ENCODE measurements around the gene CDH16. TPM values are rescaled to one million over a fixed set of nuclear protein-coding genes. Genes with fewer than 3 reads are reported as not detected.

Gene CDH16
- total and polyA plus RNA-seq, 2 of the 13 experiments (the other 11 are each of a cell fraction or from before 2014, with no cell fraction given), result 2.7 to 3.9 TPM

DNA sequence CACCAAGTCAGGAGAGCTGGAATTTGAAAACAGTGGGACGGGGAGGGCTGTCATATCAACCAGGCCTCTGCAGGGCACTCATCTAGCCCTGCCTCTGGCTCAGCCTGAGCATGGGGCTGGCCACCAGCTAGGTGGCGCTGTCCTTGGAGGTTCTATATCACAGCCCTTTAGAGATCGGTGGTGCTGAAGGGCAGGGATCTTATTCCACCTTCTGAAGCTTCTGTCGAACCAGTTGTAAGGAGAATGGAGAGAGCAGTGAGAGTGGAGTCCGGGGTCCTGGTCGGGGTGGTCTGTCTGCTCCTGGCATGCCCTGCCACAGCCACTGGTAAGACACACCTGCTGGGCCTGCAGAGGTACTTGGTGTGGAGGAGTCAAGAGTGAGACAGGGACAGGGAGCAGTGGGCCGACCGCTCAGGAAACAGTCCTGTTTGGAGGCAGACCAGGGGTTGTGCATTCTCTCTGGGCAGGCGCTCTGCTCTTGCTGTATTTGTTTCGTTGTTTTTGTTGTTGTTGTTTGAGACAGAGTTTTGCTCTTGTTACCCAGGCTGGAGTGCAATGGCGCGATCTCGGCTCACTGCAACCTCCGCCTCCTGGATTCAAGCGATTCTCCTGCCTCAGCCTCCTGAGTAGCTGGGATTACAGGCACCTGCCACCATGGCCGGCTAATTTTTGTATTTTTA, 42.5 kb upstream of the CDH16 start, which contains the start of gene CES3 (continued):
- TF ChIP-seq ARNT2 (CRISPR knock-in tag; IDR thresholded peaks at IDR 0.05; ENCODE audit: low read depth) (no peak), ZFP37 (CRISPR knock-in tag; IDR thresholded peaks at IDR 0.05; ENCODE audit: borderline replicate concordance) (peak; percentile 31; the same call in 1 of the 2 replicates), ZBTB39 (CRISPR knock-in tag; IDR thresholded peaks at IDR 0.05) (no peak), TCF7L2 (IDR thresholded peaks at IDR 0.05; ENCODE audit: low read depth, low read length) (no peak), TAF1 (CRISPR knock-in tag; IDR thresholded peaks at IDR 0.05) (peak; percentile 50; the same call in 1 of the 2 replicates), U2AF2 (IDR thresholded peaks at IDR 0.05; ENCODE audit: low read depth, low read length) (no peak), ZNF547 (CRISPR knock-in tag; IDR thresholded peaks at IDR 0.05) (no peak), YEATS4 (CRISPR knock-in tag; IDR thresholded peaks at IDR 0.05; ENCODE audit: borderline replicate concordance) (peak; percentile 71; the same call in 1 of the 2 replicates), ZNF510 (CRISPR knock-in tag; IDR thresholded peaks at IDR 0.05; ENCODE audit: low read depth) (peak; percentile 69; the same call in 1 of the 2 replicates), GABPB1 (CRISPR knock-in tag; IDR thresholded peaks at IDR 0.05) (0 out of 2 replicates have a peak, but pooled peaks have one; percentile 12), RNF2 (conservative IDR thresholded peaks at IDR 0.05; ENCODE audit: low read depth) (no peak), ZNF205 (CRISPR knock-in tag; IDR thresholded peaks at IDR 0.05) (0 out of 2 replicates have a peak, but pooled peaks have one; percentile 37), POGK (CRISPR knock-in tag; conservative IDR thresholded peaks at IDR 0.05) (peak; percentile 68; the same call in 1 of the 2 replicates), E2F1 (CRISPR knock-in tag; IDR thresholded peaks at IDR 0.05) (no peak), CENPT (CRISPR knock-in tag; IDR thresholded peaks at IDR 0.05; ENCODE audit: low read depth) (no peak)
- TF ChIP-seq, protein P1, sequence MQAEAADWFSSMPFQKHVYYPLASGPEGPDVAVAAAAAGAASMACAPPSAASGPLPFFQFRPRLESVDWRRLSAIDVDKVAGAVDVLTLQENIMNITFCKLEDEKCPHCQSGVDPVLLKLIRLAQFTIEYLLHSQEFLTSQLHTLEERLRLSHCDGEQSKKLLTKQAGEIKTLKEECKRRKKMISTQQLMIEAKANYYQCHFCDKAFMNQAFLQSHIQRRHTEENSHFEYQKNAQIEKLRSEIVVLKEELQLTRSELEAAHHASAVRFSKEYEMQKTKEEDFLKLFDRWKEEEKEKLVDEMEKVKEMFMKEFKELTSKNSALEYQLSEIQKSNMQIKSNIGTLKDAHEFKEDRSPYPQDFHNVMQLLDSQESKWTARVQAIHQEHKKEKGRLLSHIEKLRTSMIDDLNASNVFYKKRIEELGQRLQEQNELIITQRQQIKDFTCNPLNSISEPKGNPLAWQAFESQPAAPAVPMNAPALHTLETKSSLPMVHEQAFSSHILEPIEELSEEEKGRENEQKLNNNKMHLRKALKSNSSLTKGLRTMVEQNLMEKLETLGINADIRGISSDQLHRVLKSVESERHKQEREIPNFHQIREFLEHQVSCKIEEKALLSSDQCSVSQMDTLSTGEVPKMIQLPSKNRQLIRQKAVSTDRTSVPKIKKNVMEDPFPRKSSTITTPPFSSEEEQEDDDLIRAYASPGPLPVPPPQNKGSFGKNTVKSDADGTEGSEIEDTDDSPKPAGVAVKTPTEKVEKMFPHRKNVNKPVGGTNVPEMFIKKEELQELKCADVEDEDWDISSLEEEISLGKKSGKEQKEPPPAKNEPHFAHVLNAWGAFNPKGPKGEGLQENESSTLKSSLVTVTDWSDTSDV (CRISPR knock-in tag; IDR thresholded peaks at IDR 0.05), result no peak
- TF ChIP-seq, protein P2, sequence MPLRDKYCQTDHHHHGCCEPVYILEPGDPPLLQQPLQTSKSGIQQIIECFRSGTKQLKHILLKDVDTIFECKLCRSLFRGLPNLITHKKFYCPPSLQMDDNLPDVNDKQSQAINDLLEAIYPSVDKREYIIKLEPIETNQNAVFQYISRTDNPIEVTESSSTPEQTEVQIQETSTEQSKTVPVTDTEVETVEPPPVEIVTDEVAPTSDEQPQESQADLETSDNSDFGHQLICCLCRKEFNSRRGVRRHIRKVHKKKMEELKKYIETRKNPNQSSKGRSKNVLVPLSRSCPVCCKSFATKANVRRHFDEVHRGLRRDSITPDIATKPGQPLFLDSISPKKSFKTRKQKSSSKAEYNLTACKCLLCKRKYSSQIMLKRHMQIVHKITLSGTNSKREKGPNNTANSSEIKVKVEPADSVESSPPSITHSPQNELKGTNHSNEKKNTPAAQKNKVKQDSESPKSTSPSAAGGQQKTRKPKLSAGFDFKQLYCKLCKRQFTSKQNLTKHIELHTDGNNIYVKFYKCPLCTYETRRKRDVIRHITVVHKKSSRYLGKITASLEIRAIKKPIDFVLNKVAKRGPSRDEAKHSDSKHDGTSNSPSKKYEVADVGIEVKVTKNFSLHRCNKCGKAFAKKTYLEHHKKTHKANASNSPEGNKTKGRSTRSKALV (CRISPR knock-in tag; IDR thresholded peaks at IDR 0.05), result no peak

Data from HepG2 (cell line).